ENCODE results near the gene GNA14. TPM values are rescaled to one million over a fixed set of nuclear protein-coding genes. Genes with fewer than 3 reads are reported as not detected.

Gene GNA14
- total RNA-seq, 2 donors from 2014 or later, result 0.62 to 8.0 TPM

- TF ChIP-seq, protein P1, sequence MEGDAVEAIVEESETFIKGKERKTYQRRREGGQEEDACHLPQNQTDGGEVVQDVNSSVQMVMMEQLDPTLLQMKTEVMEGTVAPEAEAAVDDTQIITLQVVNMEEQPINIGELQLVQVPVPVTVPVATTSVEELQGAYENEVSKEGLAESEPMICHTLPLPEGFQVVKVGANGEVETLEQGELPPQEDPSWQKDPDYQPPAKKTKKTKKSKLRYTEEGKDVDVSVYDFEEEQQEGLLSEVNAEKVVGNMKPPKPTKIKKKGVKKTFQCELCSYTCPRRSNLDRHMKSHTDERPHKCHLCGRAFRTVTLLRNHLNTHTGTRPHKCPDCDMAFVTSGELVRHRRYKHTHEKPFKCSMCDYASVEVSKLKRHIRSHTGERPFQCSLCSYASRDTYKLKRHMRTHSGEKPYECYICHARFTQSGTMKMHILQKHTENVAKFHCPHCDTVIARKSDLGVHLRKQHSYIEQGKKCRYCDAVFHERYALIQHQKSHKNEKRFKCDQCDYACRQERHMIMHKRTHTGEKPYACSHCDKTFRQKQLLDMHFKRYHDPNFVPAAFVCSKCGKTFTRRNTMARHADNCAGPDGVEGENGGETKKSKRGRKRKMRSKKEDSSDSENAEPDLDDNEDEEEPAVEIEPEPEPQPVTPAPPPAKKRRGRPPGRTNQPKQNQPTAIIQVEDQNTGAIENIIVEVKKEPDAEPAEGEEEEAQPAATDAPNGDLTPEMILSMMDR (conservative IDR thresholded peaks at IDR 0.05), result no peak
- no peaks in the 10 kb centered on the region for H3K9me3 ChIP-seq (ENCODE audit: control insufficient read depth, low read length)
- Mint-ChIP-seq H3K27ac (no peak overlapping the region), H3K36me3 (ENCODE audit: low read depth) (no peaks in the 10 kb centered on the region), H3K9me3 (no peaks in the 10 kb centered on the region), H3K27me3 (ENCODE audit: insufficient read depth) (no peaks in the 10 kb centered on the region), H3K4me3 (no peak overlapping the region), H3K4me1 (peaks cover 34% of the 10 kb centered on the region)
- H3K27me3 ChIP-seq (ENCODE audit: control insufficient read depth, insufficient read depth, low read length, poor library complexity, severe bottlenecking), result no peaks in the 10 kb centered on the region
- peaks cover 6% of the 10 kb centered on the region for H3K4me1 ChIP-seq (ENCODE audit: control insufficient read depth, insufficient read depth, low read length)
- H3K4me3 ChIP-seq (ENCODE audit: low read length), result no peak overlapping the region
- H3K36me3 ChIP-seq (ENCODE audit: control insufficient read depth, insufficient read depth, low read length), result no peaks in the 10 kb centered on the region
- H3K9ac ChIP-seq (ENCODE audit: extremely low read depth, low read length, poor library complexity, severe bottlenecking), result no peak overlapping the region
- no peak for DNase-seq
- WGBS, 2 experiments (ENCODE audit: insufficient coverage in 1 of 2, insufficient read length in 1 of 2), result 89 to 94% methylated on average over 3 of the region's 3 CpGs
- H3K27ac ChIP-seq (ENCODE audit: low read depth, low read length), result no peak overlapping the region
Observed at GRCh38 chr9:77597057-77597456, 51.1 kb downstream of the GNA14 start.

GRCh38 chr9:77595426-77596095 is 52.6 kb downstream of the GNA14 start:
- H3K9me3 ChIP-seq (ENCODE audit: control insufficient read depth, low read length), result no peaks in the 10 kb centered on the region
- no peak overlapping the region for H3K27ac ChIP-seq (ENCODE audit: low read depth, low read length)
- Mint-ChIP-seq H3K27ac (peak overlapping the region; percentile 19), H3K4me3 (no peak overlapping the region), H3K36me3 (ENCODE audit: low read depth) (no peaks in the 10 kb centered on the region), H3K27me3 (ENCODE audit: insufficient read depth) (no peaks in the 10 kb centered on the region), H3K4me1 (peaks cover 34% of the 10 kb centered on the region), H3K9me3 (no peaks in the 10 kb centered on the region)
- TF ChIP-seq, protein P1 (conservative IDR thresholded peaks at IDR 0.05), result no peak
- H3K27me3 ChIP-seq (ENCODE audit: control insufficient read depth, insufficient read depth, low read length, poor library complexity, severe bottlenecking), result no peaks in the 10 kb centered on the region
- no peak overlapping the region for H3K9ac ChIP-seq (ENCODE audit: extremely low read depth, low read length, poor library complexity, severe bottlenecking)
- 86 to 90% methylated on average over 2 to 5 of the region's 8 CpGs for WGBS, 2 experiments (ENCODE audit: insufficient coverage in 1 of 2, insufficient read length in 1 of 2)
- peaks cover 6% of the 10 kb centered on the region for H3K4me1 ChIP-seq (ENCODE audit: control insufficient read depth, insufficient read depth, low read length)
- no peaks in the 10 kb centered on the region for H3K36me3 ChIP-seq (ENCODE audit: control insufficient read depth, insufficient read depth, low read length)
- H3K4me3 ChIP-seq (ENCODE audit: low read length), result no peak overlapping the region
- DNase-seq, result no peak

GRCh38 chr9:77594963-77595362 is 53.2 kb downstream of the GNA14 start:
- 95 to 100% methylated on average over 1 to 3 of the region's 3 CpGs for WGBS, 2 experiments (ENCODE audit: insufficient coverage in 1 of 2, insufficient read length in 1 of 2)
- H3K27me3 Mint-ChIP-seq (ENCODE audit: insufficient read depth), result no peaks in the 10 kb centered on the region
- Histone ChIP-seq H3K9me3 (ENCODE audit: control insufficient read depth, low read length) (no peaks in the 10 kb centered on the region), H3K36me3 (ENCODE audit: control insufficient read depth, insufficient read depth, low read length) (no peaks in the 10 kb centered on the region), H3K4me3 (ENCODE audit: low read length) (no peak overlapping the region), H3K4me1 (ENCODE audit: control insufficient read depth, insufficient read depth, low read length) (peaks cover 6% of the 10 kb centered on the region), H3K27me3 (ENCODE audit: control insufficient read depth, insufficient read depth, low read length, poor library complexity, severe bottlenecking) (no peaks in the 10 kb centered on the region), H3K27ac (ENCODE audit: low read depth, low read length) (no peak overlapping the region), H3K9ac (ENCODE audit: extremely low read depth, low read length, poor library complexity, severe bottlenecking) (no peak overlapping the region)
- peaks cover 34% of the 10 kb centered on the region for H3K4me1 Mint-ChIP-seq
- no peaks in the 10 kb centered on the region for H3K9me3 Mint-ChIP-seq
- no peak for DNase-seq
- no peak overlapping the region for H3K4me3 Mint-ChIP-seq
- no peaks in the 10 kb centered on the region for H3K36me3 Mint-ChIP-seq (ENCODE audit: low read depth)
- TF ChIP-seq, protein P1 (conservative IDR thresholded peaks at IDR 0.05), result no peak
- no peak overlapping the region for H3K27ac Mint-ChIP-seq
